HEK293T (cell line): ENCODE measurements around the gene SHROOM4.

Source experiments
- ARNT ChIP-seq: fragments of 450-650 bp; IDR thresholded peaks from 2 replicates; pipeline ENCODE4 v1.6.1; 2017; ENCODE audit warnings: mild to moderate bottlenecking
- BHLHE40 ChIP-seq: fragments of 450-650 bp; IDR thresholded peaks from 2 replicates; pipeline ENCODE4 v1.6.1; 2016; ENCODE audit warnings: mild to moderate bottlenecking, moderate library complexity, borderline replicate concordance
- FOXK2 ChIP-seq: fragments of 450-650 bp; IDR thresholded peaks from 2 replicates; pipeline ENCODE4 v1.6.1; 2016; ENCODE audit warnings: mild to moderate bottlenecking
- FOXM1 ChIP-seq: fragments of 450-650 bp; IDR thresholded peaks from 2 replicates; pipeline ENCODE4 v1.6.1; 2017; ENCODE audit warnings: mild to moderate bottlenecking, borderline replicate concordance
- LEF1 ChIP-seq: fragments of 450-650 bp; IDR thresholded peaks from 2 replicates; pipeline ENCODE4 v1.6.1; 2017; ENCODE audit warnings: mild to moderate bottlenecking, borderline replicate concordance
- TARDBP ChIP-seq: fragments of 450-650 bp; IDR thresholded peaks from 2 replicates; pipeline ENCODE4 v1.6.1; 2016
- ZNF384 ChIP-seq: fragments of 450-650 bp; IDR thresholded peaks from 2 replicates; pipeline ENCODE4 v1.6.1; 2016

DNA sequence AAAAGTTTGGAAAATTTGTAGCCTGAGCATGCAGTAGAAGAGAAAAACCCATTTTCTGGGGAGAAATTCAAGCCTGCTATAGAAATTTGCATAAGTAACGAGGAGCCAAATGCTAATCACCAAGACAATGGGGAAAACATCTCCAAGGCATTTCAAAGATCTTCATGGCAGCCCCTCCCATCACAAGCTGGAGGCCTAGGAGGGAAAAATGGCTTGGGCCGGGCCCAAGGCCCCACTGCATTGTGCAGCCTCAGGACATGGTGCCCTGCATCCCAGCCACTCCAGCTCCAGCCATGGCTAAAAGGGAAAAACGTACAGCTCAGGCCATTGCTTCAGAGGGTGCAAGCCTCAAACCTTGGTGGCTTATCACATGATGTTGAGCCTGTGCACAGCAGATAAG is 87.7 kb downstream of the SHROOM4 start:
- no peak for TF ChIP-seq BHLHE40
- no peak for TF ChIP-seq ARNT
- no peak for TF ChIP-seq TARDBP
- no peak for TF ChIP-seq ZNF384
- TF ChIP-seq FOXK2: no peak
- TF ChIP-seq FOXM1: no peak
- TF ChIP-seq LEF1: no peak
